A204.1 (cell line): ENCODE measurements around the gene ECEL1.

Experiments used
- FAIRE-seq: peaks from 2 replicates; lab custom pipeline; 2012; peaks lifted over from hg19 to GRCh38; lab: Jason Lieb, UNC

The ECEL1 gene

GRCh38 chr2:232522623-232523401, 35.2 kb upstream of the ECEL1 start:
- no peak for FAIRE-seq

GRCh38 chr2:232521959-232522622, 34.5 kb upstream of the ECEL1 start:
- FAIRE-seq: no peak

- no peak for FAIRE-seq
Observed at GRCh38 chr2:232521098-232521497, 33.5 kb upstream of the ECEL1 start.

- no peak for FAIRE-seq
Observed at GRCh38 chr2:232520489-232520888, 32.9 kb upstream of the ECEL1 start.

GRCh38 chr2:232519581-232520438, 32.2 kb upstream of the ECEL1 start, which contains the start of gene PRSS56:
PRSS56 (plus strand) TSS chr2:232520388; CDS start chr2:232520599, 211 bp downstream.
- FAIRE-seq: no peak

- no peak for FAIRE-seq
Observed at GRCh38 chr2:232518844-232519243, 31.2 kb upstream of the ECEL1 start.

- no peak for FAIRE-seq
Observed at GRCh38 chr2:232516551-232516950, 28.9 kb upstream of the ECEL1 start.

GRCh38 chr2:232515639-232516038, 28.0 kb upstream of the ECEL1 start:
- FAIRE-seq: no peak

- FAIRE-seq: no peak
Observed at GRCh38 chr2:232513353-232513752, 25.7 kb upstream of the ECEL1 start.

GRCh38 chr2:232512602-232513001, 25.0 kb upstream of the ECEL1 start:
- FAIRE-seq: no peak

GRCh38 chr2:232511336-232511890, 23.8 kb upstream of the ECEL1 start:
- FAIRE-seq: no peak

GRCh38 chr2:232508251-232508650, 20.6 kb upstream of the ECEL1 start:
- FAIRE-seq: no peak

GRCh38 chr2:232506709-232507108, 19.1 kb upstream of the ECEL1 start:
- no peak for FAIRE-seq

- no peak for FAIRE-seq
Observed at GRCh38 chr2:232505856-232506255, 18.2 kb upstream of the ECEL1 start.

GRCh38 chr2:232504438-232504837, 16.8 kb upstream of the ECEL1 start:
- no peak for FAIRE-seq

GRCh38 chr2:232503809-232504323, 16.2 kb upstream of the ECEL1 start:
- FAIRE-seq: no peak

GRCh38 chr2:232502911-232503808, 15.5 kb upstream of the ECEL1 start:
- no peak for FAIRE-seq

- FAIRE-seq: no peak
Observed at GRCh38 chr2:232502511-232502910, 14.9 kb upstream of the ECEL1 start.

- FAIRE-seq: no peak
Observed at GRCh38 chr2:232501794-232502390, 14.3 kb upstream of the ECEL1 start.

GRCh38 chr2:232501331-232501771, 13.7 kb upstream of the ECEL1 start:
- FAIRE-seq: no peak

- no peak for FAIRE-seq
Observed at GRCh38 chr2:232498452-232498851, 10.8 kb upstream of the ECEL1 start.
